Measurements from ENCODE around the gene SMG6.

SMG6 gene

GRCh38 chr17:2076087-2076984, 227.2 kb downstream of the SMG6 start:
- no peak for DNase-seq (ENCODE audit: low read depth in 2 of 2)

GRCh38 chr17:2075336-2076086, 228.1 kb downstream of the SMG6 start:
- DNase-seq (ENCODE audit: low read depth in 2 of 2) = no peak

GRCh38 chr17:2074919-2075318, 228.7 kb downstream of the SMG6 start:
- no peak for DNase-seq (ENCODE audit: low read depth in 2 of 2)

GRCh38 chr17:2071455-2072281, 231.9 kb downstream of the SMG6 start:
- DNase-seq (ENCODE audit: low read depth in 2 of 2) = no peak

GRCh38 chr17:2071024-2071385, 232.6 kb downstream of the SMG6 start:
- no peak for DNase-seq (ENCODE audit: low read depth in 2 of 2)

GRCh38 chr17:2070241-2071023, 233.2 kb downstream of the SMG6 start:
- DNase-seq (ENCODE audit: low read depth in 2 of 2) = no peak

GRCh38 chr17:2068519-2069051, 235.0 kb downstream of the SMG6 start:
- DNase-seq (ENCODE audit: low read depth in 2 of 2) = no peak

GRCh38 chr17:2068031-2068518, 235.5 kb downstream of the SMG6 start:
- DNase-seq (ENCODE audit: low read depth in 2 of 2) = no peak

GRCh38 chr17:2067608-2068024, 236.0 kb downstream of the SMG6 start:
- no peak for DNase-seq (ENCODE audit: low read depth in 2 of 2)

- DNase-seq (ENCODE audit: low read depth in 2 of 2) = no peak
Observed at GRCh38 chr17:2067048-2067561, 236.5 kb downstream of the SMG6 start.

GRCh38 chr17:2065949-2066400, 237.6 kb downstream of the SMG6 start:
- DNase-seq (ENCODE audit: low read depth in 2 of 2) = no peak

- DNase-seq (ENCODE audit: low read depth in 2 of 2) = no peak
Observed at GRCh38 chr17:2064980-2065785, 238.4 kb downstream of the SMG6 start.

GRCh38 chr17:2064520-2064971, 239.0 kb downstream of the SMG6 start:
- no peak for DNase-seq (ENCODE audit: low read depth in 2 of 2)

GRCh38 chr17:2064147-2064489, 239.5 kb downstream of the SMG6 start:
- DNase-seq (ENCODE audit: low read depth in 2 of 2) = no peak

- DNase-seq (ENCODE audit: low read depth in 2 of 2) = no peak
Observed at GRCh38 chr17:2063261-2064146, 240.1 kb downstream of the SMG6 start.

GRCh38 chr17:2062571-2063183, 240.9 kb downstream of the SMG6 start:
- DNase-seq (ENCODE audit: low read depth in 2 of 2) = no peak

GRCh38 chr17:2061441-2061958, 242.1 kb downstream of the SMG6 start:
- no peak for DNase-seq (ENCODE audit: low read depth in 2 of 2)
